ENCODE measurements around the gene TRDN.

- no peak for TF ChIP-seq EZH2 (IDR thresholded peaks at IDR 0.05)
- no peak for TF ChIP-seq POLR2AphosphoS5 (IDR thresholded peaks at IDR 0.05; ENCODE audit: borderline replicate concordance, low read depth, low read length)
- no peak for TF ChIP-seq FOXP2 (optimal IDR thresholded peaks at IDR 0.05; ENCODE audit: control extremely low read depth, extremely low read length, insufficient read depth)
Observed at GRCh38 chr6:123610779-123611178, 26.0 kb downstream of the TRDN start.

Data from SK-N-MC (cell line).